Right ventricle myocardium superior (tissue), 1 donor: ENCODE data around the gene ARRDC4. TPM values are rescaled to one million over a fixed set of nuclear protein-coding genes. Genes with fewer than 3 reads are reported as not detected.
A peak's percentile ranks its signal among the peaks of the same experiment; 100 is the strongest.
"Not testable (repeated sequence)": the region's sequence is repeated elsewhere in the genome, so short reads cannot be mapped to it uniquely, and the experiment has no call there.

Experiments used
- ATAC-seq: fragments of 200-7000 bp; cut with Tn5 transposase; one replicate; pipeline ENCODE4 v1.9.1; 2020; ENCODE audit warnings: mild to moderate bottlenecking; ENCODE audit not compliant: poor library complexity
- DNase-seq: peaks from one replicate; pipeline ENCODE4 v3.0.0-alpha.2; 2020
- intact Hi-C: fragments of 100-400 bp; cut with DNase I; formaldehyde crosslinking; loops from one replicate; pipeline ENCODE4 v1.11.2; 2022
- total RNA-seq: library from RNA; stranded (reverse); fragmentation: NEBNext Ultra II Directional; extraction: Animal tissue kit (Norgen Biotek cat#: 25700); gene quantifications from one replicate; pipeline ENCODE4 v1.2.1, GENCODE V29; 2021
- donor health status: DM: no; HTN: yes; CAD: no; lungs with severe emphysema.

The ARRDC4 gene
- total RNA-seq, 1 donor from 2014 or later, result 15.0 TPM

DNA sequence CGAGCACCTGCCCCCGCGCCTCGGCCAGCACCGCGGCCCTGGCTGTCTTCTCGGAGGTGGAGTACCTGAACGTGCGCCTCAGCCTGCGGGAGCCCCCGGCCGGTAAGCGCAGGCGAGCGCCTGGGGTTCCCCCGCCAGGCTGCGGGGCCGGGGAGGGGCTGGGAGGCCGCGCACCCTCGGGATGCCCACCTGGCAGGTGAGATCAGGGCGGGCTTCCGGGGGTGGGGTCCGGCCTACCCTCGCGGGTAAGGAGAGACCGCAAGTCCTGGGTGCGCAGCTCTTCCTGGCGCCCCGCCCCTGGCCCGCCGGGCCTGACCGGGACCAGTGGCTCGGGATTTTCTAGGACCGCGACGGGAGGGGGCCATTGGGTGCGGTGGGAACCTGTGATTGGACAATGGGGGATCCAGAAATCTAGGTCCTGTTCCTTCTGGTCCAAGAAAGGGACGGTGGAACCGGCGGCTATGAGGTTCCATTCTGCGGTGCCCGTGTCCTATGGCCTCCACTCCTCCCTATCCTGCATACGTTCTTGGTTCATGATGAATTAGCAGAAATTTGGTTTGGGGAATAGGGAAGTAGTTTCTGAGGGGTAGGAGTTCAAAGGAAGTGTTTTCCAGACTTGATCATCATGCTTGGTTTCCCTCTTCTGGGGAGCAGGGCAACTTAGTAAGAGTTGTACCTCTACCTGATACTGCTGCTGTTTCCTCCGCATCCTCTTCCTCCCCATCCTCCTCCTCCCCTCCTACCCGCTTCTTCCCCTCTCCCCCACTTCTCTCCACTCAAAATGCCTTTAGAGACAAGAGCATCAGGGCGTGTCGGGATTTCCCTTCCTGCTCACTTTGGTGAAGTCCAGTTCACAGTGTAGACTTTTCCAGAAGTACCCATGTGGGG lies 808 bp downstream of the ARRDC4 start:
- intact Hi-C loops, result no loop called here
- ATAC-seq, result peak; percentile 9
- DNase-seq, result peak; percentile 69

DNA sequence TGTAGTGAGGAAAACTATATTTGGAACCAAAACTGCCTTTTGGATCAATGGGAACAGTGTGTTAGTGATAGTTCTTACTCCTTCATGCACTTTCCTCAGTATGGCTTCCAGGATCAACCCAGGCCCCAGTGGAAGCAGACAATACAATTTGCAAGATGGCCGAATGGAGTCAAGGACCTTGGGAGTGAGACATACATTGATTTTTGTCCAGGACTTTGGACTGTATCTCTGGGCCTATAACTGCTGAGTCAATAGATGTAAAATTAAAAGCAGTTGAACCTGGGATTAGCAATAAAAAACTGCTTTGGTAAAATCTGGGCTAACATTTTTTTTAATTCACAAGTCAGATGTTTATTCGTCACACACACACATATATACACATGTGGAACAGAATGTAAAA lies 1.8 kb downstream of the ARRDC4 start:
- ATAC-seq, result no peak
- DNase-seq, result no peak
- intact Hi-C loops, result no loop called here

DNA sequence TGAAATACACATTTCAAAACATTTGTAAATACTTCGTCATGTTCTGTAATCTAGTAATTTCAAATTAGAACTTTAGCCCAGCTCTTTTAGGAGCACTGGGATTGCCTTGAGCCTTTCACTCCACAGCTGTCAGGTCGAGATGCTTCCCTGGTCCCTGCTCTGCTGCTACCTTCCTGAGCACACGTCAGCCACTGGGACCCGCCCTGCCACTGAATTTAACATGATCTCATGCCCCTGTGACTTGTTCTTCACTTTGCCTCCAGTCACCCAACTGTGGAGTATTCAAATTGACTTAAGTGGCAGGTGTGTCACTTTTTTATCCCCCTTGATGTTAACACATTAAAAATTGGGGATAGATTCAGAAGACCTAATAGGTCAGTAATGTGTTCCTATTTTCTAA lies 3.3 kb downstream of the ARRDC4 start:
- DNase-seq (no peak), ATAC-seq (no peak)
- intact Hi-C loops, result no loop called here

DNA sequence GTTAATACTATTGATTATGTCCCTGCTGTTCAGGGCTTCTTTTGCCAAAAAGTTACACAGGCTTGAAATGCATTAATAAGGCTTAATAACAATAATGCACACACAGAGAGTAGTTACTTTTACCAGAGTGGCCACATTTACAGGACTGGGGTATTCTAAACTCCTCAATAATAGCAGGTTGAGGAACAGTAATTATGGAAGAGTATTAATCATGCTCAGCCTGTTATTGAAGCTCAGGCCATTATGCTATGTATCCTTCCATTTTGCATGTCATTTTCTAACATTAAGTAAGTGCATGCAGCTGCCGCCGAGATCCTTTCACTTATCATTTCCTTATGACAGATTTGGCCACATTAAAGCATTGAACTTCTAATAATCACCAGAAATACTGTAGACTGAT lies 5.7 kb downstream of the ARRDC4 start:
- no peak for ATAC-seq
- no peak for DNase-seq
- intact Hi-C loops, result no loop called here

GRCh38 chr15:97966924-97967620 lies 6.6 kb downstream of the ARRDC4 start:
- intact Hi-C loops, result no loop called here
- no peak for DNase-seq
- ATAC-seq, result no peak

GRCh38 chr15:97967881-97968280 lies 7.4 kb downstream of the ARRDC4 start:
- DNase-seq, result no peak
- intact Hi-C loops, result no loop called here

GRCh38 chr15:97968380-97968779 lies 7.9 kb downstream of the ARRDC4 start:
- ATAC-seq (no peak), DNase-seq (no peak)
- intact Hi-C loops, result no loop called here

More at GRCh38 chr15:97967881-97968280, 7.4 kb downstream of the ARRDC4 start:
- ATAC-seq, result no peak

DNA sequence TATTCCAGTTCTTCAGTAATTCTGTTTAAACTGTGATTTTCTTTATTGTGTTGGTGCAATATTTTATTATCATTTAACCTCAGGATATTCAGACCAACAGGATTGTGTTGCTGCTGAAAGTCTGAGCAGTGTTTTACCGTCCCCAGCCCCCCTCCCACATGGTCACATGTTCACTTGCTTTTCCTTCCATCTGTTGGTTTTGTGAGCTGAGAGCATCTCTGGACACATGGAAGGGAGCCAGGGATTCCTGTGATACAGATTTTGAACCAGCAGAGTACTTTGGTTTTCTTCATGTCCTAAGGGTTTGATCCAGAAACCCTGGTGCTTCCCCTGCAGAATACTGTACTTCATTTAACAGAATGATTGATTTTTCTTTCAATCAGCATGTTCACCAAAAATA lies 11.9 kb downstream of the ARRDC4 start:
- no peak for ATAC-seq

GRCh38 chr15:97976129-97976528 lies 15.6 kb downstream of the ARRDC4 start:
- intact Hi-C loops, result no loop called here
- ATAC-seq, result no peak
- no peak for DNase-seq

More for the DNA sequence above, 11.9 kb downstream of the ARRDC4 start:
- intact Hi-C loops, result no loop called here
- DNase-seq, result no peak

DNA sequence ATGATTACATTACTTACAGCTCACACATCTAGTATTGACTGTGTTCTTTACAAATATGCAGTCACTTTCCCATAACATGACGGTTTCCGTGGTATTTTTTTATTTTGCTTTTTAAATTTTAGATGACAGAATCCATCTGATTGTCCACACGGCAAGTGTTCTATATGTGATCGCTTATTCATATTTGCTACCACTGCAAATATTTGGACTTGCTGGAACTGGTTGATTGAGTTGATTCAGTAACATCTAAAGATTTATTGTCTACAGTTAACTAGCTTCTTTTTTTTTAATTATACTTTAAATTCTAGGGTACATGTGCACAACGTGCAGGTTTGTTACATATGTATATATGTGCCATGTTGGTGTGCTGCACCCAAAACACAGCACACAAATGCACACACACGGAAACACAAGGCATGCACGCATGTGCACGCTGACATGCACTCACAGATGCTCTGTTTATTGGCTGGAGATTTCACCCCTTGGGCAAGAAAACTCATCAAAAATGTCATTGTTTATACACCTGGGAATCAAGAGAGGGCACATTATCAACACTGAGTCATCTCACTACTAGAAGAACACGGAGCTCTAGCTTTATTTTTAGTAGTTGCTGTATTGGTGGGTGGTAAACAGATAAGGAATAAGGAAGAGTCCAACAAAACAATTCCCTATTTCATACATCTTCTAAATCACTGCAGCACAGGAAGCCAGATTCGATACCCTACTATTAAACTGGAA lies 16.4 kb downstream of the ARRDC4 start:
- ATAC-seq, result no peak
- intact Hi-C loops, result no loop called here
- no peak for DNase-seq

DNA sequence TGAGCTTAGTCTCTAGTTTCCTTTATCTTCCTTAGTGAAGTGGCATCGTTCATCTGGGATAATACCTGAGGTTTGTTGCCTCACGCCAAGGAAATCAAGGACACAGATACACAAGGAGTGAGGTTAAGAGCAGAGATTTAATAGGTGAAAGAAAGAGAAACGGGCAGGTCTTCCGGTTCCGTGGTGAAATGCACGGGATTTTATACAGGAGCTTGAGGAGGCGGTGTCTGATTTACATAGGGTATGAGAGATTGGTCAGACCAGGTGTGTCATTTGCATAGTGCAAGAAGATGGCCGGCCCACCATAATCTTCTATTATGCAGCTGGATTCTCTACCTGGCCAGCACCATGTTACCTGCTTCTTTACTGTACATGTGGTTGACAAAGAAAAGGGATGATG lies 17.2 kb downstream of the ARRDC4 start:
- no peak for DNase-seq
- intact Hi-C loops, result no loop called here
- no peak for ATAC-seq

GRCh38 chr15:97978401-97979139 lies 18.1 kb downstream of the ARRDC4 start:
- ATAC-seq, result no peak

GRCh38 chr15:97979140-97979520 lies 18.6 kb downstream of the ARRDC4 start:
- DNase-seq (no peak), ATAC-seq (no peak)
- intact Hi-C loops, result no loop called here

More at GRCh38 chr15:97978401-97979139, 18.1 kb downstream of the ARRDC4 start:
- intact Hi-C loops, result no loop called here
- DNase-seq, result no peak

DNA sequence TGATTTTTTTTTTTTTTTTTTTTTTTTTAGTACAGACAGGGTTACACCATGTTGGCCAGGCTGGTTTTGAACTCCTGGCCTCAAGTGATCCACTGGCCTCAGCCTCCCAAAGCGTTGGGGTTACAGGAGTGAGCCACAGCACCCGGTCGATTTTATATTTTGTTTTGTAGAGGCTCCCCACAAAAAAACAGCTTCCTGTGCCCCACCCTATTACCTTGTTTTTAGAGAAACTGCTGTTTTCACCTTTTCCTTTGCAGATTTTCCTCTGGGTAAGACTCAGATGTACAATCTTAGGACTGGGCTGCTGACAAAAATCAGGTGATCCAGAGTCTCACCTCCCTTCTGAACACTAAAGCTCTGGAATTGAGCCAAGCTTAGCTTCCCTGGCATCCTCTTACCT lies 20.6 kb downstream of the ARRDC4 start:
- DNase-seq (no peak), ATAC-seq (no peak)
- intact Hi-C loops, result no loop called here

DNA sequence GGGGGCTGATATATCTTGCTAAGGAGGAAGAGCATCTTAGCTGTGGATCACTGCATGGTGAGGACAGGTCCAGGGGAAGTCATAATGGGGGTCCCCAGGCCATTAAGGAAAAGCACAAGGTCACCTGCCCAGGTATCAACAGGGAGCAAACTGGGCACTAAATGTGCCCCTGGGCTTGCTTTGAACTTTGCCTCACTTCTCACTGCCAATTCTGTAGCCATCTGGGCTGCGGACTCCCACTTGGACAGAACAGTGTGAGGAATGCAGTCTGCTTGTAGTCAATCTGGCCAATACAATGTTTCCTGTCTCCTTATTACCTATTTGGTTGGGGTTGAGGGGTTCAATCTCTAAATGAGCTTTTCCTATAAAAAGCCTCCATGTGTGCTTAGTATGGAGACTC lies 21.3 kb downstream of the ARRDC4 start:
- intact Hi-C loops, result no loop called here
- ATAC-seq, result no peak
- DNase-seq, result no peak

- DNase-seq, result no peak
- intact Hi-C loops, result no loop called here
- no peak for ATAC-seq
These were observed 23.7 kb downstream of the ARRDC4 start for GRCh38 chr15:97984157-97984556.

GRCh38 chr15:97985979-97986378 lies 25.5 kb downstream of the ARRDC4 start:
- DNase-seq, intact Hi-C loops, ATAC-seq: not testable (repeated sequence)

DNA sequence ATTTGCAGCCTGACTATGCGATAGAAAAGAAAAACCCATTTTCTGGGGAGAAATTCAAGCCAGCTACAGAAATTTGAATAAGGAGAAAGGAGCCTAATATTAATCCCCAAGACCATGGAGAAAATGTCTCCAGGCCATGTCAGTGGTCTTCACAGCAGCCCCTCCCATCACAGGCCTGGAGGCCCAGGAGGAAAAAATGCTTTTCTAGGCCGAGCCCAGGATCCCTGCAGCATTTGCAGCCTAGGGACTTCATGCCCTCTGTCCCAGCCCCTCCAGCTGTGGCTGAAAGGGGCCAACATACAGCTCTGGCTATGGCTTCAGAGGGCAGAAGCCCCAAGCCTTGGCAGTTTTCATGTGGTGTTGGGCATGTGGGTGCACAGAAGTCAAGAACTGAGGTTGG lies 26.3 kb downstream of the ARRDC4 start:
- ATAC-seq (no peak), DNase-seq (no peak)
- intact Hi-C loops, result no loop called here

DNA sequence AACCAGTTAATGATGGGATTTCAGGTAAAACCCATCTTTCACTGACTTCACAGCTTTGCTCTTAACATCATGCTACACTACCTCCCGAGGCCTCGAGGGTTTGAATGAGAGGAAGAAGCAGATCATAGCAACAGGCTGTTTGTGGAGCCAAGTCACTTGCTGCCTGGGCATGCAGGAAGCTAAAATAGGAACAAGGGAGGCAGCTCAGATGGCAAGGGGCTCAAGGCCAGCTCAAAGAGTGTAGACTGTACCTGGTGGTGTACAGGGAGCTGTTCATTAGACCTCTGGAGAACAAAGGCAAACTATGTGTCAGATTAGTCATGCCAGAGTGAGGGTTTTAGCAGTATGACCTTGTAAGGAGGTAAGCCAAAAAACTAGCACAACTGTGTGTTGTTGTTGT lies 28.8 kb downstream of the ARRDC4 start:
- intact Hi-C loops, result no loop called here
- DNase-seq (no peak), ATAC-seq (peak; percentile 25)
